ENCODE measurements around the gene PIK3CA. TPM values are rescaled to one million over a fixed set of nuclear protein-coding genes. Genes with fewer than 3 reads are reported as not detected.

PIK3CA gene
- polyA plus RNA-seq, 1 experiment, result 21.4 TPM

DNA sequence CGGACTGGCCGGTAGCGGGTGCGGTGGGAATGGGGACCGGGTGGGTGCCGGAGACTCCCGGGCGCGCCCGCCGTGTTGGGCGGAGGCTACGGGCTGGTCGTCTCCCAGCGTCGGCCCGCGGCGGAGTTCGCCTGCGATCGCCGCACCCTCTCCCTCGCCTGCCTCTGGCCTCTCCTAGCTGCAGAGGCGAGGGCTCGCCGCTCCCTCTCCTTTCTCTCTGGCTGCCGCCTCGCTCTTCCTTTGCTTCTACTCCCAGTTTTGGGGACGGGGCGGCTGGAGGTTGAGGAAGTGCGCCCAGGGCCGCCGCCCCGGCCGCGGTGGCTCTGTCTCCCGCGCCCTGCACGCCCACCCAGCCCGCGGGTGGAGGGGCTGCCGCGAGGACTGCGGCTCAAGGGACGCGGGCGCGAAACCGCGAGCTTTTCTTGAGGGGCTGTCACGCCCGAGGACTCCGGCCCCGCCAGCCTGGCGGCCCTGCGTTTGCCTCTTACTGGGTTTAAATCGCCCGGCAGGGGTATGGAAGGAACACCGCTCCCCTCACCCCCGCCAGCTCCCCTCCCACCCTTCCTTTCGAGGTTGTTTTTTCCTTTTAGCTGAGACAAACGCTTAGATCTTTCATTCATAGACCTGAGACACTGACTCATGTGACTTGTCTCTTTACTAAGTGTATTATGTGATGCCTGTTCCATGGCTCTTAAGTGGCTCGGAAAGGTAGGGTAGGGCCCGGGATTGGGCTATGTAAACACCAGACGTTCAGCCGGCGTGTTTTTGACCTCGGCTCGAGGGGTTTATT is 654 bp downstream of the PIK3CA start:
- Histone ChIP-seq H3K27me3 (ENCODE audit: control insufficient read depth, insufficient read depth, low read length) (no peaks in the 10 kb centered on the region), H3K9me3 (ENCODE audit: control insufficient read depth, insufficient read depth, low read length) (no peaks in the 10 kb centered on the region), H3K27ac (ENCODE audit: low read depth, low read length) (peak overlapping the region; percentile 76), H3K4me3 (ENCODE audit: low read depth, low read length) (peak overlapping the region; percentile 78)
- ChIA-PET POLR2A (interaction anchor here (0.6 to 1.8 kb wide), 3 partner anchors 54 to 414 kb away, joined by 4 to 9 read pairs (median 5); partner anchors contain the start of genes ACTL6A and ZMAT3), CTCF (interaction anchor here (0.6 to 5.6 kb wide), 6 partner anchors 15 to 172 kb away, joined by 4 to 33 read pairs (median 8); no protein-coding TSS in a partner anchor)
- no peak for DNase-seq (ENCODE audit: low read depth, low spot score)
- TF ChIP-seq, protein P1, sequence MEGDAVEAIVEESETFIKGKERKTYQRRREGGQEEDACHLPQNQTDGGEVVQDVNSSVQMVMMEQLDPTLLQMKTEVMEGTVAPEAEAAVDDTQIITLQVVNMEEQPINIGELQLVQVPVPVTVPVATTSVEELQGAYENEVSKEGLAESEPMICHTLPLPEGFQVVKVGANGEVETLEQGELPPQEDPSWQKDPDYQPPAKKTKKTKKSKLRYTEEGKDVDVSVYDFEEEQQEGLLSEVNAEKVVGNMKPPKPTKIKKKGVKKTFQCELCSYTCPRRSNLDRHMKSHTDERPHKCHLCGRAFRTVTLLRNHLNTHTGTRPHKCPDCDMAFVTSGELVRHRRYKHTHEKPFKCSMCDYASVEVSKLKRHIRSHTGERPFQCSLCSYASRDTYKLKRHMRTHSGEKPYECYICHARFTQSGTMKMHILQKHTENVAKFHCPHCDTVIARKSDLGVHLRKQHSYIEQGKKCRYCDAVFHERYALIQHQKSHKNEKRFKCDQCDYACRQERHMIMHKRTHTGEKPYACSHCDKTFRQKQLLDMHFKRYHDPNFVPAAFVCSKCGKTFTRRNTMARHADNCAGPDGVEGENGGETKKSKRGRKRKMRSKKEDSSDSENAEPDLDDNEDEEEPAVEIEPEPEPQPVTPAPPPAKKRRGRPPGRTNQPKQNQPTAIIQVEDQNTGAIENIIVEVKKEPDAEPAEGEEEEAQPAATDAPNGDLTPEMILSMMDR (IDR thresholded peaks at IDR 0.05; ENCODE audit: low read depth, low read length), result no peak

DNA sequence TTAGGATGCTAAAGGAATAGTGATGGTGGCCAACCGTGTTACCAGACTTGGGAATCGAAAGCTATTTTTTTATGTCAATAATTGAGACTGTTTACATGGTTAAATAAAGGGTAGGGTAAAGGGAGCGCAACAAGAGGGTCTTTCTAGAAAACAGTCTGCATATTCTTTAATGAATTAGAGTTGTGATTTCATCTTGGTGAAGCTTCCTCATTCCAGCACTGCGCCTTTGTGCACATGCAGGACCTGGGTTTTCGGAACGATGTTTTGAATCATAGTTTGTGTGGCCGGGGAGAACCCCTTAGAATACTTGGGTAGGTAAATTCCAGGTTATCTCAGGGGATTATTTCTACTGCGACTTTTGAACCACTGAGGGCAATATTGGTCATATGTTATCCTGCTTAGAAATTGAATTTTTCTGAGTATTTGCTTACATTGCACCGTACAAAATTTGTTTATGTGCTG is 1.3 kb downstream of the PIK3CA start:
- ChIA-PET CTCF (interaction anchor here (1.2 to 5.6 kb wide), 4 partner anchors 122 to 172 kb away, joined by 5 to 33 read pairs (median 12); no protein-coding TSS in a partner anchor), POLR2A (interaction anchor here (1.8 kb wide), 1 partner anchor 78 kb away, joined by 5 read pairs; the partner anchor contains the start of gene ZMAT3)
- Histone ChIP-seq H3K4me3 (ENCODE audit: low read depth, low read length) (peak overlapping the region; percentile 78), H3K27me3 (ENCODE audit: control insufficient read depth, insufficient read depth, low read length) (no peaks in the 10 kb centered on the region), H3K27ac (ENCODE audit: low read depth, low read length) (peak overlapping the region; percentile 76), H3K9me3 (ENCODE audit: control insufficient read depth, insufficient read depth, low read length) (no peaks in the 10 kb centered on the region)
- no peak for DNase-seq (ENCODE audit: low read depth, low spot score)
- TF ChIP-seq, protein P1 (IDR thresholded peaks at IDR 0.05; ENCODE audit: low read depth, low read length), result no peak

GRCh38 chr3:179149951-179150350 is 1.8 kb downstream of the PIK3CA start:
- no peak for DNase-seq (ENCODE audit: low read depth, low spot score)
- CTCF ChIA-PET, result interaction anchor here (0.6 to 5.6 kb wide), 5 partner anchors 16 to 572 kb away, joined by 3 to 33 read pairs (median 5); no protein-coding TSS in a partner anchor
- Histone ChIP-seq H3K27ac (ENCODE audit: low read depth, low read length) (no peak overlapping the region), H3K4me3 (ENCODE audit: low read depth, low read length) (peak overlapping the region; percentile 78), H3K27me3 (ENCODE audit: control insufficient read depth, insufficient read depth, low read length) (no peaks in the 10 kb centered on the region), H3K9me3 (ENCODE audit: control insufficient read depth, insufficient read depth, low read length) (no peaks in the 10 kb centered on the region)
- POLR2A ChIA-PET, result interaction anchor here (1.8 kb wide), 1 partner anchor 78 kb away, joined by 5 read pairs; the partner anchor contains the start of gene ZMAT3
- TF ChIP-seq, protein P1 (IDR thresholded peaks at IDR 0.05; ENCODE audit: low read depth, low read length), result no peak

DNA sequence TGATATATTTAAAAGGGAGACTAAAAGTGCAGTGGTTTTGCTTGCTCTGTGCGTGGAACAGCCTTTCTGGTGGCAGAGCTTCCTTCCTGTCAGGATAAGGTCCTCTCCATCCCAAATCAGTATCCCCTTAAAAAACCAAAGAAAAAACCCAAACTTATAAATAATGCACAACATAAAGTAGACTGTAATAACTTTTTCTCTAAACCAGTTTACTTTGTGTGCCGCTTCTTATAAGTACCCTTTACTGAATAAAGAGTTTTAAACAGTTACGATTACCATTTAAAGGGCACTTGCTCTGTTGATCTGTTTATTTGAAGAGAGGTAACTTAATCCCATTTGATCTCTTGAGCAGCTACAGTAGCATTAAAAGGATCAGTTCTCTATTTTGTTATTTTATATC is 2.5 kb downstream of the PIK3CA start:
- CTCF ChIA-PET, result interaction anchor here (0.6 to 3.2 kb wide), 6 partner anchors 16 to 571 kb away, joined by 3 to 17 read pairs (median 3); no protein-coding TSS in a partner anchor
- H3K27me3 ChIP-seq (ENCODE audit: control insufficient read depth, insufficient read depth, low read length), result no peaks in the 10 kb centered on the region
- DNase-seq (ENCODE audit: low read depth, low spot score), result no peak
- TF ChIP-seq, protein P1 (IDR thresholded peaks at IDR 0.05; ENCODE audit: low read depth, low read length), result no peak
- H3K27ac ChIP-seq (ENCODE audit: low read depth, low read length), result no peak overlapping the region
- POLR2A ChIA-PET, result no interaction called here
- no peak overlapping the region for H3K4me3 ChIP-seq (ENCODE audit: low read depth, low read length)
- H3K9me3 ChIP-seq (ENCODE audit: control insufficient read depth, insufficient read depth, low read length), result no peaks in the 10 kb centered on the region

GRCh38 chr3:179151474-179151873 is 3.3 kb downstream of the PIK3CA start:
- ChIA-PET POLR2A (no interaction called here), CTCF (interaction anchor here (0.8 to 3.2 kb wide), 4 partner anchors 8 to 170 kb away, joined by 3 to 17 read pairs (median 3); no protein-coding TSS in a partner anchor)
- Histone ChIP-seq H3K4me3 (ENCODE audit: low read depth, low read length) (no peak overlapping the region), H3K27me3 (ENCODE audit: control insufficient read depth, insufficient read depth, low read length) (no peaks in the 10 kb centered on the region), H3K9me3 (ENCODE audit: control insufficient read depth, insufficient read depth, low read length) (no peaks in the 10 kb centered on the region), H3K27ac (ENCODE audit: low read depth, low read length) (no peak overlapping the region)
- TF ChIP-seq, protein P1 (IDR thresholded peaks at IDR 0.05; ENCODE audit: low read depth, low read length), result no peak
- no peak for DNase-seq (ENCODE audit: low read depth, low spot score)
